Upper lobe of left lung (tissue), 4 donors: Measurements from ENCODE around the gene DUSP15.

Experiments used
- CTCF ChIP-seq, 6 experiments: fragments of 450-650 bp in 4 of 6; fragments of 200-600 bp in 2 of 6; sonication (generic) in 2 of 6; IDR thresholded peaks; one replicate each; pipeline ENCODE4 v1.5.1; 2016 to 2019; ENCODE audit warnings: antibody characterized with exemption in 6 of 6
- EP300 ChIP-seq, 4 donors: sonication (generic); formaldehyde crosslinking; IDR thresholded peaks; one replicate each; pipeline ENCODE4 v1.5.1; 2017; ENCODE audit warnings: antibody characterized with exemption in 4 of 4, control low read depth in 2 of 4

GRCh38 chr20:31827059-31827458, 43.3 kb downstream of the DUSP15 start:
- no peak for TF ChIP-seq CTCF (IDR thresholded peaks at IDR 0.05)
- TF ChIP-seq EP300 (IDR thresholded peaks at IDR 0.05) = no peak
